ENCODE results near the gene KCNMB1.

Gene KCNMB1

DNA sequence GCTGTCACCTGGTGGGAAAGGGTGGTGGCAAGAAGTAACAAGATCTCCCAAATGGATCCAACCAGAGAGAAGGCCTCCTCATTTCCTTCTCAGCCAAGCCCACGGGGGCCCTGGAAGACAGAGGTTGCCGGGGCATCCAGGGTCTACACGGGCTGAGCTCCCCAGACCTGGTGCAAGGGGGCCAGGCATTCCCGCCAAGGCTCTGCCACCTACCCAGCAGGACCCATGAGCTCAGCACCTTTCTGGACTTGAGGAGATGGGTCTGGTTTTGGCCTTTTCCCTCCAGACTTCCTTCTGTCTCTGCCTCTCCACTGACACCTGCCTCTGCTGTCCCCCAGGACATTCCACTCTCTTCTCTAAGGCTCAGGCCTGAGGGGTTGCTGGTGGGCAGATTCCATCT lies 42.4 kb upstream of the KCNMB1 start:
- no peak overlapping the region for H3K4me3 ChIP-seq (ENCODE audit: low read depth, low read length)
- TF ChIP-seq, protein P1, sequence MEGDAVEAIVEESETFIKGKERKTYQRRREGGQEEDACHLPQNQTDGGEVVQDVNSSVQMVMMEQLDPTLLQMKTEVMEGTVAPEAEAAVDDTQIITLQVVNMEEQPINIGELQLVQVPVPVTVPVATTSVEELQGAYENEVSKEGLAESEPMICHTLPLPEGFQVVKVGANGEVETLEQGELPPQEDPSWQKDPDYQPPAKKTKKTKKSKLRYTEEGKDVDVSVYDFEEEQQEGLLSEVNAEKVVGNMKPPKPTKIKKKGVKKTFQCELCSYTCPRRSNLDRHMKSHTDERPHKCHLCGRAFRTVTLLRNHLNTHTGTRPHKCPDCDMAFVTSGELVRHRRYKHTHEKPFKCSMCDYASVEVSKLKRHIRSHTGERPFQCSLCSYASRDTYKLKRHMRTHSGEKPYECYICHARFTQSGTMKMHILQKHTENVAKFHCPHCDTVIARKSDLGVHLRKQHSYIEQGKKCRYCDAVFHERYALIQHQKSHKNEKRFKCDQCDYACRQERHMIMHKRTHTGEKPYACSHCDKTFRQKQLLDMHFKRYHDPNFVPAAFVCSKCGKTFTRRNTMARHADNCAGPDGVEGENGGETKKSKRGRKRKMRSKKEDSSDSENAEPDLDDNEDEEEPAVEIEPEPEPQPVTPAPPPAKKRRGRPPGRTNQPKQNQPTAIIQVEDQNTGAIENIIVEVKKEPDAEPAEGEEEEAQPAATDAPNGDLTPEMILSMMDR (IDR thresholded peaks at IDR 0.05; ENCODE audit: borderline replicate concordance, insufficient read depth, low read depth, low read length), result no peak

DNA sequence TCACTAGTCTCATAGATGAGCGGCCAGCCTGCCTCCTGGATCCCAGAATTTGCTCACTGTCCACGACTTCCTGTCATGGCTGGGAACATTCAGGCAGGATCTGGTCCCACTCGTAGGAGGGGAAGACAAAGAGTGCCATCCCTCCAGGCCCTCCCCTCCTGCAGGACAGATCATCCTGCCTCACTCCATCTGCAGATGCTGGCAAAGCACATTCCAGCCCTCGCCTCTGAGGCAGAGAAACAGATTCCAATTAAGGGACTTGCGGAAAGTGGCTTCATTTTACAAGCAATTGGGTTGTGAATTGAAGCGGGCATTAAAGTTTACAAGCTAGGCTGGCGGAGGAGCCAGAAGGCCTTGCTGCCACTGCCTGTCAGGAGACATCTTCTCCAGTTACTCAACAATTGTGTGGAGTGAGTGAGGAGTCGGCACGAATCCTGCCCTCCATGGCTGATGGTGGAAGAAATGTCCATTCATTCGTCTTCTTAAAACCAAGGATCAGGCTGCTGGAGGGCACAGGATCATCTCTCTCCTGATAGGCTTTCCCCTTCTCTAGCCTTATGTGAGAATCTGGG lies 41.8 kb upstream of the KCNMB1 start:
- H3K4me3 ChIP-seq (ENCODE audit: low read depth, low read length), result no peak overlapping the region
- TF ChIP-seq, protein P1 (IDR thresholded peaks at IDR 0.05; ENCODE audit: borderline replicate concordance, insufficient read depth, low read depth, low read length), result no peak

DNA sequence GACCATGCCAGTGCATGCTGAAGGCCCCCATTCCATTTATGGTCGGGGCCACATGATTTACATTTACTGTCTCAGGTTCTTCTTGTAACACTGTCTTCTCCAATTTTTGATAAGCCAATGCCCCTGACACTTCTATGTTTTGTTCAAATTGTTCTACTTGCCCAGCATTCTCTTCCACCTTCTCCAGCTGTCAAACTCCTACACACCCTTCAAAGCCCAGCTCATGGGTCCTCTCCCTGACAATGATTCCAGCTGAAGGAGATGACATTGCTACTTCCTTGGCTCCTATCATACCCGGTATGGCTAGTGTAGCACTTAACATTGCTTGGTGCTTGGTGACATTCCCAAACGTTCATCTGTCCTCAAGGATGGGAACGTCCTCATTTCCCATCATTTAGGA lies 41.1 kb upstream of the KCNMB1 start:
- TF ChIP-seq, protein P1 (IDR thresholded peaks at IDR 0.05; ENCODE audit: borderline replicate concordance, insufficient read depth, low read depth, low read length), result no peak
- no peak overlapping the region for H3K4me3 ChIP-seq (ENCODE audit: low read depth, low read length)

- H3K4me3 ChIP-seq (ENCODE audit: low read depth, low read length), result no peak overlapping the region
- TF ChIP-seq, protein P1 (IDR thresholded peaks at IDR 0.05; ENCODE audit: borderline replicate concordance, insufficient read depth, low read depth, low read length), result no peak
Measured at GRCh38 chr5:170429014-170429413, 39.8 kb upstream of the KCNMB1 start.

DNA sequence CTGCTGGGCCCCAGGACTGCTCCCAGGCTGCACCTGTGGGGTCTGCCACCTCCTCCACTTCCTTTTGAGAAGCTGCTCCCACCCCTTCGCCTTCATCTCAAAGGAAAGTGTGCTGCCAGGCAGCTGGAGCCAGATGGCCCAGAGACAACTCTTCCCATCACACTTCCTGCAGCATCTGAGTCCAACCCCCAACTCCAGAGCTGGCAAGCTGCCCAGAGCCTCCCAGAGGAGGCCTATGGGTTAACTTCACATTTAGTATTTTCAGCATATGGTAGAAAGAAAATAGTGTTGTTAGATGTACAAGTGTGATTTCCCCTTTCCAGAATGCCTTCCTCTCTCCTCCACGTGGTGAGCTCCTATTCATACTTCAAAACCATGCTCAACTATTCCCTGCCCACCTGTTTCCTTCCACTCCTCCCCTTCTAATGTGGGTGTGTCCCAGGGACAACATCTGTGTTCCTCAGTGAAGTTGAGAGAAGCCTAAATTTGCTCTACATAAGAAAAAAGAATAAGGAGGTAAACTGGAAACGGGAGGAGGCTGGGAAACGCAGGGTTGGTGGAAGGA lies 38.6 kb upstream of the KCNMB1 start:
- no peak overlapping the region for H3K4me3 ChIP-seq (ENCODE audit: low read depth, low read length)
- TF ChIP-seq, protein P1 (IDR thresholded peaks at IDR 0.05; ENCODE audit: borderline replicate concordance, insufficient read depth, low read depth, low read length), result no peak

DNA sequence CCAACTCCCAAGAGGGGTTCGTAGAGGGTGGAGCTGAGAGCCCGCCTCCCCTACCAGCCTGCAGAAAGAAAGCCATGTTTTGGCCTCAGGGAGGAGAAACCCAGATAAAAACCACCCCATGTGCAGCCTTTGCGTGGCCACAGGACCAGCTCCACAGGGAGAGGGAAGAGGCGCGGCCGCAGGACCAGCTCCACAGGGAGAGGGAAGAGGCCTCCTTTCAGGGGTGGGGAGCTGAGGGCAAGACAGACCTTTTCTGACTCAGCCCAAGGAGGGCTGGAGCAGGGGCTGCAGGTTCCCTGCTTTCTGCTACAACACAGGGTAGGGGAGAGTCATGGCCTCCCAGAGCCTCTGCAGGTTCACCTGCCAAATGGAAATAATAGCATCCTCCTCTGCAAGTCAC lies 37.6 kb upstream of the KCNMB1 start:
- H3K4me3 ChIP-seq (ENCODE audit: low read depth, low read length), result no peak overlapping the region
- TF ChIP-seq, protein P1 (IDR thresholded peaks at IDR 0.05; ENCODE audit: borderline replicate concordance, insufficient read depth, low read depth, low read length), result no peak

- H3K4me3 ChIP-seq (ENCODE audit: low read depth, low read length), result no peak overlapping the region
- TF ChIP-seq, protein P1 (IDR thresholded peaks at IDR 0.05; ENCODE audit: borderline replicate concordance, insufficient read depth, low read depth, low read length), result peak; percentile 89
Measured at GRCh38 chr5:170426149-170426767, 37.1 kb upstream of the KCNMB1 start.

All from GM12875 (cell line).